GM19035 (cell line): Measurements from ENCODE around the gene PTMS.
"Not testable (repeated sequence)": the region's sequence is repeated elsewhere in the genome, so short reads cannot be mapped to it uniquely, and the experiment has no call there.

ENCODE experiments used
- ATAC-seq: cut with Tn5 transposase; IDR thresholded peaks from one replicate; pipeline ENCODE4 v1.9.1; 2021; ENCODE audit not compliant: unreplicated experiment

PTMS gene

GRCh38 chr12:6765634-6766581, at the start of gene PTMS:
PTMS (plus strand) TSS chr12:6766363; CDS start chr12:6766706, 343 bp downstream.
- peak; percentile 13 for ATAC-seq

GRCh38 chr12:6716874-6717437, 49.2 kb upstream of the PTMS start:
- no peak for ATAC-seq

- ATAC-seq, result no peak
Observed at GRCh38 chr12:6722863-6723262, 43.3 kb upstream of the PTMS start.

- ATAC-seq, result peak; percentile 96
Observed at GRCh38 chr12:6723607-6724408, 42.4 kb upstream of the PTMS start, which contains the start of gene COPS7A. COPS7A (plus strand) TSS chr12:6724046; CDS start chr12:6724657, 611 bp downstream.

GRCh38 chr12:6724409-6724797, 41.8 kb upstream of the PTMS start:
- peak; percentile 11 for ATAC-seq

GRCh38 chr12:6725350-6725749, 40.8 kb upstream of the PTMS start:
- no peak for ATAC-seq

- no peak for ATAC-seq
Observed at GRCh38 chr12:6729186-6729585, 37.0 kb upstream of the PTMS start.

GRCh38 chr12:6730169-6730568, 36.0 kb upstream of the PTMS start:
- no peak for ATAC-seq

- no peak for ATAC-seq
Observed at GRCh38 chr12:6734506-6735387, 31.4 kb upstream of the PTMS start.

GRCh38 chr12:6735448-6736191, 30.5 kb upstream of the PTMS start:
- no peak for ATAC-seq

- no peak for ATAC-seq
Observed at GRCh38 chr12:6736754-6737153, 29.4 kb upstream of the PTMS start.

- ATAC-seq, result not testable (repeated sequence)
Observed at GRCh38 chr12:6742080-6742479, 24.1 kb upstream of the PTMS start.

- no peak for ATAC-seq
Observed at GRCh38 chr12:6742834-6743233, 23.3 kb upstream of the PTMS start.

GRCh38 chr12:6743300-6743699, 22.9 kb upstream of the PTMS start:
- not testable (repeated sequence) for ATAC-seq

GRCh38 chr12:6745741-6746525, 20.2 kb upstream of the PTMS start:
- ATAC-seq, result no peak

GRCh38 chr12:6747216-6747615, 18.9 kb upstream of the PTMS start:
- ATAC-seq, result no peak

- ATAC-seq, result no peak
Observed at GRCh38 chr12:6748761-6749160, 17.4 kb upstream of the PTMS start.

- no peak for ATAC-seq
Observed at GRCh38 chr12:6750506-6750905, 15.7 kb upstream of the PTMS start.

- no peak for ATAC-seq
Observed at GRCh38 chr12:6751767-6752166, 14.4 kb upstream of the PTMS start.
